Type B pancreatic cell (in vitro differentiated cells): ENCODE data around the gene HCFC1R1. TPM values are rescaled to one million over a fixed set of nuclear protein-coding genes. Genes with fewer than 3 reads are reported as not detected.
A peak's percentile ranks its signal among the peaks of the same experiment; 100 is the strongest.
"Not testable (repeated sequence)": the region's sequence is repeated elsewhere in the genome, so short reads cannot be mapped to it uniquely, and the experiment has no call there.

Experiments
- DNase-seq: peaks from one replicate; pipeline ENCODE4 v3.0.0; 2021; ENCODE audit warnings: mixed read lengths; ENCODE audit not compliant: unreplicated experiment; ENCODE audit errors: extremely low spot score
- H3K27ac Mint-ChIP-seq: 2 replicates; pipeline ENCODE4 v1.8.0; 2021; ENCODE audit warnings: mild to moderate bottlenecking, mixed read lengths
- H3K27me3 Mint-ChIP-seq: 2 replicates; pipeline ENCODE4 v1.8.0; 2021; ENCODE audit warnings: mixed read lengths
- H3K36me3 Mint-ChIP-seq: 2 replicates; pipeline ENCODE4 v1.8.0; 2021; ENCODE audit warnings: mixed read lengths
- H3K4me1 Mint-ChIP-seq: one replicate; pipeline ENCODE4 v1.8.0; 2021; ENCODE audit warnings: mixed read lengths; ENCODE audit not compliant: unreplicated experiment
- H3K4me3 Mint-ChIP-seq: 2 replicates; pipeline ENCODE4 v1.8.0; 2021; ENCODE audit warnings: mild to moderate bottlenecking, mixed read lengths
- H3K9me3 Mint-ChIP-seq: 2 replicates; pipeline ENCODE4 v1.8.0; 2021; ENCODE audit warnings: mixed read lengths
- total RNA-seq: library from RNA; stranded (reverse); gene quantifications from 2 replicates; pipeline ENCODE4 v1.2.1, GENCODE V29; 2021; ENCODE audit warnings: low replicate concordance
- TF ChIP-seq, protein P1 (sequence below): fragments of 200-600 bp; sonication (generic); conservative IDR thresholded peaks from 2 replicates; pipeline ENCODE4 v1.5.0; 2021; ENCODE audit warnings: antibody characterized with exemption, mild to moderate bottlenecking

Gene HCFC1R1
- total RNA-seq, 1 donor from 2014 or later = 34.8 TPM

DNA sequence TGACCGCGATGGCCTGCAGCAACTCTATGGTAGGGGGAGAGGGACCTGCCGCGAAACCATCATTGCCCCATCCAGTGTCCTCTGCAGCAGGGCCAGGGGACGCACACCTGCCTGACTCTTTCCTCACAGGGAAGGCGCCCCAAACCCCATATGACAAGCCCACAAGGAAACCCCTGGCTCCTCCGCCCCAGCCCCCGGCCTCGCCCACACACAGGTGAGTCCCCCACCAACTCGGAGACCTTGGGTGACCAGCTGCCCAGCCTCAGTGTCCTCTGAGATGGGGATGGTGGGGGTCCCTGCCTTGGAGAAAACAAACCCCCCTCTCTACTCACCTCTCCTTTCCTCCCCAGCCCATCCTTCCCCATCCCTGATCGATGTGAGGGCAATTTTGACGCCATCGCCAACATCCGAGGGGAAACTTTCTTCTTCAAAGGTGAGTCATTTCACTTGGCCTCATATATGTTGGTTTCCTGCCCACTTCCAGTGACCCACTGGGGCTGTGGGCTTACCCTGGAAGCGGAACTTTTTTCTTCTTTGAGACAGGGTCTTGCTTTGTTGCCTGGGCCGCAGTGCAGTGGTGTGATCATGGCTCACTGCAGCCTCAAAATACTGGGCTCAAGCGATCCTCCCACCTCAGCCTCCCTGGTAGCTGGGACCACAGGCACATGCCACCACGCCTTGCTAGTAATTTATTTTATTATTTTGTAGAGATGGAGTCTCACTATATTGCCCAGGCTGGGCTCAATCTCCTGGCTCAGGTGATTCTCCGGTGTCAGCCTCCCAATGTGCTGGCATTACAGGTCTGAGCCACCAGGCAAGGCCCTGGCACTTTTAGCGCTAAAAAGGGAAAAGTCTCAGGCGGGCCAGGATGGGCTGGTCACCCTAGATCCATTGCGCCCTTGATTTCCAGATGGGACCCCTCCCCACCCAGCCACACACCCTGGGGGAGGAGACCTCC lies 33.7 kb upstream of the HCFC1R1 start:
- peaks cover 6% of the 10 kb centered on the region for H3K36me3 Mint-ChIP-seq
- H3K9me3 Mint-ChIP-seq = no peaks in the 10 kb centered on the region
- peaks cover 5% of the 10 kb centered on the region for H3K27me3 Mint-ChIP-seq
- no peak overlapping the region for H3K27ac Mint-ChIP-seq
- H3K4me1 Mint-ChIP-seq = no peaks in the 10 kb centered on the region
- TF ChIP-seq, protein P1, sequence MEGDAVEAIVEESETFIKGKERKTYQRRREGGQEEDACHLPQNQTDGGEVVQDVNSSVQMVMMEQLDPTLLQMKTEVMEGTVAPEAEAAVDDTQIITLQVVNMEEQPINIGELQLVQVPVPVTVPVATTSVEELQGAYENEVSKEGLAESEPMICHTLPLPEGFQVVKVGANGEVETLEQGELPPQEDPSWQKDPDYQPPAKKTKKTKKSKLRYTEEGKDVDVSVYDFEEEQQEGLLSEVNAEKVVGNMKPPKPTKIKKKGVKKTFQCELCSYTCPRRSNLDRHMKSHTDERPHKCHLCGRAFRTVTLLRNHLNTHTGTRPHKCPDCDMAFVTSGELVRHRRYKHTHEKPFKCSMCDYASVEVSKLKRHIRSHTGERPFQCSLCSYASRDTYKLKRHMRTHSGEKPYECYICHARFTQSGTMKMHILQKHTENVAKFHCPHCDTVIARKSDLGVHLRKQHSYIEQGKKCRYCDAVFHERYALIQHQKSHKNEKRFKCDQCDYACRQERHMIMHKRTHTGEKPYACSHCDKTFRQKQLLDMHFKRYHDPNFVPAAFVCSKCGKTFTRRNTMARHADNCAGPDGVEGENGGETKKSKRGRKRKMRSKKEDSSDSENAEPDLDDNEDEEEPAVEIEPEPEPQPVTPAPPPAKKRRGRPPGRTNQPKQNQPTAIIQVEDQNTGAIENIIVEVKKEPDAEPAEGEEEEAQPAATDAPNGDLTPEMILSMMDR = no peak
- DNase-seq = no peak
- peak overlapping the region; percentile 28 for H3K4me3 Mint-ChIP-seq

DNA sequence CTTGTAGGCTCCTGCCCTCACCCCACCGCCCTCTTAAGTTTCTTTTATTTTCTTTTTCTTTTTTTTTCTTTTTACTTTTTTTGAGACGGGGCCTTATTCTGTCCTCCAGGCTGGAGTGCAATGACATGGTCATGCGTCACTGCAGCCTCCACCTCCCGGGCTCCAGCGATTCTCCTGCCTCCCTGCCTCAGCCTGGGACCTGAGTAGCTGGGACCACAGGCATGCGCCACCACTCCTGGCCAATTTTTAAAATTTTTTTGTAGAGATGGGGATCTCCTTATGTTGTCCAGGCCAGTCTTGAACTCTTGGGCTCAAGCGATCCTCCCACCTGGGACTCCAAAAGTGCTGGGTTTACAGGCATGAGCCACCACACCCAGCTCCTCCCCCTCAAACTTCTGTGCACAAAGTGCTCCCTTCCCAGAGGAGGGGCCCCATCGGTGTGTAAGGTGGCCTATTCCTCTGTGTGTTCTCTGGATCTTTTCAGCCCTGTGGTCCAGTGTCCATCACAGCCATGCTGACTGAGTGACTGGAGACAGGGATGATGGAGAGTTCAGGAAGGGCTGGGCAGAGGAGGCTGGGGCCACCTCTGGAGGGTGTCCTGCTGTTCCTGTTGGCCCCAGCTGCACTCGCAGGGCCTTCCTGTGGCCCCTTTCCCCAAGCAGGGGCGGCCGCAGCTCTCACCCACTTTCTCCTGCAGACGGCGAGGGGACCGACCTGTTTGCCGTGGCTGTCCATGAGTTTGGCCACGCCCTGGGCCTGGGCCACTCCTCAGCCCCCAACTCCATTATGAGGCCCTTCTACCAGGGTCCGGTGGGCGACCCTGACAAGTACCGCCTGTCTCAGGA lies 32.8 kb upstream of the HCFC1R1 start:
- peaks cover 10% of the 10 kb centered on the region for H3K36me3 Mint-ChIP-seq
- H3K4me3 Mint-ChIP-seq = no peak overlapping the region
- TF ChIP-seq, protein P1 = no peak
- H3K4me1 Mint-ChIP-seq = no peaks in the 10 kb centered on the region
- H3K27ac Mint-ChIP-seq = no peak overlapping the region
- H3K27me3 Mint-ChIP-seq = peaks cover 10% of the 10 kb centered on the region
- H3K9me3 Mint-ChIP-seq = no peaks in the 10 kb centered on the region
- DNase-seq = no peak

DNA sequence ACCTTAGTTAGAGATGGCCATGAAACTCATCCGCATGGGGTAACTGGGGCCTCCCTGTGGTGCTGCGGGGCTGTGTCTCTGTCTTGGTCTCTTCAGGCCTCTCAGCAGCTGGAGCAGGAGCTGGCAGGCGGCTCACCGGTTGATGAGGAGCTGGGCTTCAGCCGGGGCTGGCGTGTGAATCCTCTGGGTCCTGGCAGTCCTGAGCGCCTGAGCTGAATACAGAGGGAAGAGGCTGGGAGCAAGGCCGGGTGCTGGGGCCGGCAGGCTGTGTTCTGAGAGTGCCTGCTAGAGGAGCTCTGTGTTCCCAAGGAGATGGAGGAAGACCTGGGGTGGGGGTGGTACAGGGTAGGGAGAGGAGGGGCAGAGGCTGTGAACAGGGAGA lies 32.0 kb upstream of the HCFC1R1 start:
- not testable (repeated sequence) for H3K27ac Mint-ChIP-seq, H3K4me3 Mint-ChIP-seq, DNase-seq, H3K9me3 Mint-ChIP-seq, H3K4me1 Mint-ChIP-seq, H3K36me3 Mint-ChIP-seq
- peaks cover 19% of the 10 kb centered on the region for H3K27me3 Mint-ChIP-seq

DNA sequence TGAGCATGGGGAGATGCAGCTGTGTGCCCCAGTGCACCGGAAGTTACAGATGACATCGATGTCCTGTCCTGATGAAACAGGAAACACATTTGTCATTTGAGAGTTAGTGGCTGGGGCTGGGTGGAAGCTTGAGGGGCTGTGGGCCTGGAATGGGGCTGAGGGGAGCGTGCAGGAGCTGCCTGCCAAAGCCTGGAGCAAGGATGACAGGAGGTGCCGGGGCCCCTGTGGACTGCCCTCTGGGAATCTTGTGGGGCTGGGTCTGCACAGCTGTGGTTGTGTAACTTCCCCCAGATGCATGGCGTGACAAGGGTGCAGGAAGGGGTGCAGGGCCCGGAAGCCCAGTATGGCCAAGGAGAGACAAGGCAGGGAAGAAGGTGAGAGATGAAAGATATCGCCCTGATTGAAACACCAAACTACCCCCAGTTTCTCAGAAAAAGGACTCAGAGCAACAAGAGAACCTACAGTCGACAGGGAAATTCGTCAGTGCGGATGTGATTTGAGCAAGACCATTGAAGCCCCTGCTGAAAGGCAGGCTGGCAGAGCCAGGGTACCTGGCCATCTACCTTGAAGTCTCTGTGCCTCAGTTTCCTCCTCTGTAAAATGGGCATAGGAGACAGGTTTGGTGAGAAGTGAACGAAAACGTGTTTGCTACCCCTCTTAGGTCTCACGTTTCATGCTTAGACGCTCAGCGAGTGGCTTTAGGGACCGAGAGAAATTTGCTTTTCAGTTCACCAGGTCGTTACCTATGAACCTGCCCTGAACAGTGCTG lies 31.4 kb upstream of the HCFC1R1 start:
- H3K9me3 Mint-ChIP-seq = no peaks in the 10 kb centered on the region
- peak overlapping the region; percentile 31 for H3K4me3 Mint-ChIP-seq
- H3K4me1 Mint-ChIP-seq = no peaks in the 10 kb centered on the region
- peaks cover 10% of the 10 kb centered on the region for H3K36me3 Mint-ChIP-seq
- DNase-seq = no peak
- TF ChIP-seq, protein P1 = no peak
- H3K27me3 Mint-ChIP-seq = peaks cover 25% of the 10 kb centered on the region
- no peak overlapping the region for H3K27ac Mint-ChIP-seq

DNA sequence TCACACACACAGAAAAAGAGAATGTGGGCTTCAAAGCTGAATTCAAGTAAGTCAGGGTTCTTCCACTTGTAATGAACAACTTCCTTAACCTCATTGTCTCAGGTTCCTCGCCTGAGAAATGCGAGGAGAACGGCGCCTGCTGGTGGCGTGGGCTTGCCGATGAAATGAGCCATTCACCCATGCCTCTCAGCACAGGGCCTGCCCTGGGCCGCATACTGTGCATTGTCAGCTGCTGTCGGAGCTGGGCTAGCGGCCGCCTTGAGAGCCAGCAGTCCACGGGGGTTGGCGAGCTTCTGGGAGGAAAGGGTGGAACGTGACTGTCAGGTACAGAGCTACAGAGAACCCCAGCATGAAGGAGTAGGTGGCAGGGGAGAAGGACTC lies 29.6 kb upstream of the HCFC1R1 start:
- not testable (repeated sequence) for H3K36me3 Mint-ChIP-seq, DNase-seq, H3K4me1 Mint-ChIP-seq, H3K4me3 Mint-ChIP-seq, H3K9me3 Mint-ChIP-seq, H3K27ac Mint-ChIP-seq
- peaks cover 38% of the 10 kb centered on the region for H3K27me3 Mint-ChIP-seq

DNA sequence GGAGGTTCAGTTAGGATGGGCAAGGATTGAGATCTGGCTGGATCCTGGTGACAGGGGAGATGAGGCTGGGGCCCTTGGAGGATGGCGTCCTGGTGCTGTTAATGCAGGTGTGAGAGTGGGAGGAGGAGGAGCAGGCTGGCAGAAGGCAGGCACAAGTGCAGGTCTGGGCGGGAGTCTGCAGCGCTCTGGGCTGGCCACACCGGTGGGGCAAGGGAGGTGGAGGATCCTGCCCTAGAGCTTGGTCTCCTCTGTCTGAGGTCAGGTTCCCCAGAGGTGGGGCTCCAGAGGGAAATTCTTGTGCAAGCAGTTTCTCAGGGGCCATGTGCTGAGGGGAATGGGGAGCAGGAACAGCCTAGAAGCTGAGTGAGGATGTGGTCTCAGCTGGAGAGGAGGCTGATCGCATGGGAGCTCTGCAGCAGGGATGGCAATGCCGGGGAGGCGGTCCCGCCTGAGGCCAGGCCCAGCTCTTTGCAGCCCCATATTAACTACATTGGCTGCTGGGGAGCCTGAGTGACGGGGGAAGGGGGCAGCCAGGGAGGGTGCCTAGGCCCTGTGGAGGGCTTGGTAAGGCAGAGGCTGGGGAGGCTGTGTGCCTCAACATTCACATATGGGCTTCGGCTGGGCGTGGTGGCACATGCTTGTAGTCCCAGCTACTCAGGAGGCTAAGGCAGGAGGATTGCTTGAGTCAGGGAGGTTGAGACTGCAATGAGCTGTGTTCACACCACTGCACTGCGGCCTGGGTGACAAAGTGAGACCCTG lies 29.0 kb upstream of the HCFC1R1 start:
- H3K27ac Mint-ChIP-seq, H3K36me3 Mint-ChIP-seq, H3K9me3 Mint-ChIP-seq, H3K4me1 Mint-ChIP-seq, H3K4me3 Mint-ChIP-seq, DNase-seq: not testable (repeated sequence)
- peaks cover 44% of the 10 kb centered on the region for H3K27me3 Mint-ChIP-seq
